GM20431 (cell line): Measurements from ENCODE around the gene KCNC3.

Experiments used
- in situ Hi-C: fragments of 300-500 bp; cut with MseI, MboI; formaldehyde crosslinking; loops from one replicate; pipeline ENCODE4 v1.15.0; 2020; ENCODE audit warnings: low sequenced_read_pairs; ENCODE audit not compliant: unreplicated experiment

The KCNC3 gene

DNA sequence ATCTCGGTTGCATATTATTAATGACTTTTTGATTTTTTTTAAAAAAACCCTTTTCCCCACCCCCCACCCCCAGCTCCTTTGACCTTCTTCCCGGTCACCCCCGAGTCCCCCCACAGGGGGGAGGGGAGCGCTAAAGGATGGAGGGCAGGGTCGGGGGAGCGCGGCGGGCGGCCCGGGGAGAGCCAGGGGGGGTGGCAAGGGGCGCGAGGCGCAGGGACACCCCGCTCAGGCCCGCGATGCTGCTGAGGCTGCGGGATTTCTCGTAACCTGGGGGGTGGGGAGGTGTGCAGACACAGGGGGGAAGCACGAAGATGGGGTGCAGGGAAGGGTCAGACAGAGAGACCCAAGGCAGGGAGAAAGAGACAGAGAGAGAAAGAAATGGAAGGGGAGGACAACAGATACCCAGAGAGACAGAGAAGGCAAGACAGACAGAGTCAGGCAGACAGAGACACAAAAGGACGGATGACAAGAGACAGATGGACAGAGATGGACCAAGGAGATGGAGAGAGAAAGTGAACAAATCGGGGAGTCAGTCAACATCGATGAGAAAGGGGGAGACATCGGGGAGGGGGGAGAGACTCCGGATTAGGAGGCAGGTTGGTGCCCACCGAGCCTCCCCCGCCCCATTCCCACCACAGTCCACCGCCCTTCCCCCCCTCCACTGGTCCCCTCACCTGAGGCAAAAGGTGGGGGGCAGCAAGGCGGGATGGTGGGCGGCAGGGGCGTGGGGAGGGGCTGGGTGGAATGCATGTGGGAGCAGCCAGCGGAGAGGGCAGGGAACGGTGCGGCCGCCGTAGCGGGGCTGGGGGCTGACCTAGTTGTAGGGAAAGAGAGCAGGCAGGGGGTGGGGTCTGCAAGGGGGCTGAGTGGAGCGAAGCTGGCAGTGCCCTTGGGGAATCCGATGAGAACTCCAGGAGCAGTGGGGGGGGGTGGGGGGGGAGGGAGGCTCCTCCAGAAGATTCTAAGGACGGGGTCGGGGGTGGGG lies 14.2 kb downstream of the KCNC3 start:
- in situ Hi-C loops: no loop called here

GRCh38 chr19:50313812-50314536 lies 15.2 kb downstream of the KCNC3 start:
- in situ Hi-C loops: no loop called here

GRCh38 chr19:50312967-50313811 lies 16.0 kb downstream of the KCNC3 start:
- in situ Hi-C loops: no loop called here

- in situ Hi-C loops: no loop called here
These were observed 17.2 kb downstream of the KCNC3 start for GRCh38 chr19:50311723-50312635.

DNA sequence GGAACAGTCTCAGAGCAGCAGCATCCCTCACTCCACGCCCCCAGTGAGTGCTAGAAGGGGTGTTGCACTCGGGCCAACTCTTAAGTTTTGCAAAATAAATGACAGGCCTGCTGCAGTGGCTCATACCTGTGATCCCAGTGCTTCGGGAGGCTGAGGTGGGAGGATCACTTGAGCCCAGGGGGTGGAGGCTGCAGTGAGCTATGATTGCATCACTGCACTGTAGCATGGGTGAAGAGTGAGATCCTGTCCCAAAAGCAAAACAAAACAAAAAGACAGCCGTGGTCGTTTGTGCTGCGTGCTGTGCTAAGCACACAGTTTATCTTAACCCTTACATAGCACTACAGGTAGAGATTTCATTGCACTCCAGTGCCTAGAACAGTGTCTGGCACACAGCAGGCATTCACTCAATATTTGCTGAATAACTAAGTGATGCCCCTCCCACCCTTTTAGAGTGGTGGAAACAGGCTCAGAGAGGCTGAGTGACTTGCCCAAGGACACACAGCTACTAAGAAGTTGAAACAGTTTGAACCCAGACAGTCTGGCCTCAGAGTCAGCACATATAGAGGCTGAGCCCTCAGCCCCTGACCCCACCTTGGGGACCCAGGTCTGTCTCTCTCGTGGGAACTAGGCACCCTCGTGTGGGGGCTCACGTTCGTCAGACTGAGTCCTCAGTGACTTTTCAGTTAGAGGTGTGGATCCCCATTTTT lies 18.3 kb downstream of the KCNC3 start:
- in situ Hi-C loops: no loop called here

DNA sequence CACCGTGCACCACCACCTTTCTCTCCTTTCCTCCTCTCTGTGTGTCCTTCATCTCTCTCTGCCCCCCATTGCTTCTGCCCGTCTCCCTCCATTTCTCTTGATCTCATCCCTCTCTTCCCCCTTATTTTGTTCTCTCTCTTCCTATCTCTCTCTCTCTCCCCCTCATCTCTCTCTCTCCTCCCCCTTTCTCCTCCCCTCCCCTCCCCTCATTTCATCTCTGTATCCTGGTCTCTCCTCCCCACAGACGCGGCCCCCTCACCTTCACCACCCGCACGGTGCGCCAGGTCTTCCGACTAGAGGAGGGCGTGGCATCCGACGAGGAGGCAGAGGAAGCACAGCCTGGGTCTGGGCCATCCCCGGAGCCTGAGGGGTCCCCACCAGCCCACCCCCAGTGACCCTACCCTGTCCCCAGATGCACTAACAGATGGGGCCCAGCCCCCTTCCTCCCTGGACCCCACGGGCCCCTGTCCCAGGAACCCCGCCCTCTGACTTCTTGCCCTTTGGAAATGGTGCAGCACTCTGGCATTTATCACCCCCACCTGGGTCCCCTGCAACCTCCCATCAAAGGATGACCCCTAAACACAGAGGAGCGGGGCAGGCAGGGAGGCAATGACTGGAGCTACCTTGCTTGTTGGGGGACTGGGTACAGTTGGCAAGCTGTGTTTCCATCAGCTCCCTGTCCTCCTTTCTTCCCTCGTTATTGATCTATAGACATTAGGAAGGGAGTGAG lies 19.6 kb downstream of the KCNC3 start:
- in situ Hi-C loops: no loop called here

DNA sequence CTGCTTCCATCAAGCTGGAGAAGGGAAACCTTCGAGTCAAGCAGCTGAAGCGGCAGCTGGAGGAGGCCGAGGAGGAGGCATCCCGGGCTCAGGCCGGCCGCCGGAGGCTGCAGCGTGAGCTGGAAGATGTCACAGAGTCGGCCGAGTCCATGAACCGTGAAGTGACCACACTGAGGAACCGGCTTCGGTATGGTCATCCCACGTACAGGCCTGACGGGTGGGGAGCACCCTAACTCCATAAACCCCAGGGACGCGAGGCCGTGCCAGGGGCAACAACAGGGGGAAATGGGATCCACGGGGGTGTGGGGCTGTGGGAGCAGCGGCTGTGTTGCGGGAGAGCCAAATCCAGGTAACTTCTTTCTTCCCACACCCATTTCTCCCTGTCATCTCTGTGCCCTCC lies 20.2 kb downstream of the KCNC3 start:
- in situ Hi-C loops: no loop called here

DNA sequence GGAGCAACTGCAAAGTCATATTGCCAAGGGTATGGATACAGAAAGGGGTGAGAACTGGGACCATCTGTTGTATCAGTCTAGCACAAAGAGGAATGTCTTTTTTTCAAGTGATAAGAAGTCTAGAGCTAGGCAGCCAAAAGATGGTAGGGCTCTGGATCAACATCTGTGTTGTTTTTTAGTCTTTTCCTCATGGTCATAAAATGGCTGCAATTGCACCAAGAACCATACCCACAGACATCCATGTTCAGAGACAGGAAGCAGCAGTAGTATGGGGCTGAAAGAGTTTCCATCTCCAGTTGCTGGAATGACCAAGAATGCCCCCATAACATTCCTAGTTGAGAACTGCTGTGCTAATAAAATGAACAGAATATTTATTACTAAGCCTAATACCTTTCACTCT lies 25.6 kb downstream of the KCNC3 start:
- in situ Hi-C loops: no loop called here

- in situ Hi-C loops: no loop called here
These were observed 27.6 kb downstream of the KCNC3 start for GRCh38 chr19:50301607-50301971.

GRCh38 chr19:50300814-50301606 lies 28.2 kb downstream of the KCNC3 start:
- in situ Hi-C loops: no loop called here

- in situ Hi-C loops: no loop called here
These were observed 29.1 kb downstream of the KCNC3 start for GRCh38 chr19:50300051-50300450.

DNA sequence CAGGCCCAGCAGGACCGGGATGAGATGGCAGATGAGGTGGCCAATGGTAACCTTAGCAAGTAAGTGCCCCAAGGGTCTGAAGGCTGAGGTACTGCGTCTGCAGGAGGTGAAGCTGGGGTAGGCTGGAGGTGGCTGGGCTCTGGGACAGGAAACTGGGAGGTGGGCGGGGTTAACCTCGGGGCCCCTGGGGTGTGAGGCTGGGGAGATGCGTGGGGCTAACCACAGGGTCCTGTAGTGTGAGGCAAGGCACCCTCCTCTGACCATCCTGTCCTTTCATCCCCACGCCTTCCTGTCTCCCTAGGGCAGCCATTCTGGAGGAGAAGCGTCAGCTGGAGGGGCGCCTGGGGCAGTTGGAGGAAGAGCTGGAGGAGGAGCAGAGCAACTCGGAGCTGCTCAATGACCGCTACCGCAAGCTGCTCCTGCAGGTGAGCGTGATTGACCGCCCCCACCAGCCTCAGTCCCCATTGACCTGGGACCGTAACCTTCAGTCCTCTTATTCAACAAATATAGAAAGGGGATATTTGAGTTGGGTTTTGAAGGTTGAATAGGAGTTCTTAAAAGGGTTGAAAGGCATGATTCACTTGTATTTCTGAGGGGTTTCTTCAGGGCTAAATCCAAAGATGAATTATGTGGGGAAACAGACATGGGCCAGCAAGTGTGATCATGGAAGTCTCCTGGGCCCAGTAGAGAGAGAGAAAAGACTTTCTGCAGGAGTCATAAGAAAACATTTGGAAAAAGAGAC lies 35.7 kb downstream of the KCNC3 start:
- in situ Hi-C loops: no loop called here

GRCh38 chr19:50292216-50292827 lies 36.9 kb downstream of the KCNC3 start:
- in situ Hi-C loops: no loop called here

GRCh38 chr19:50290775-50291174 lies 38.4 kb downstream of the KCNC3 start:
- in situ Hi-C loops: no loop called here

- in situ Hi-C loops: no loop called here
These were observed 39.2 kb downstream of the KCNC3 start for GRCh38 chr19:50290011-50290410.

- in situ Hi-C loops: no loop called here
These were observed 40.2 kb downstream of the KCNC3 start for GRCh38 chr19:50288954-50289353.
